K562 (cell line): Measurements from ENCODE around the gene CLEC2L.

Source experiments
- CBX5 ChIP-seq: IDR thresholded peaks from 2 replicates; pipeline ENCODE4 v1.6.1; 2014; ENCODE audit warnings: low read depth, borderline replicate concordance
- CBX8 ChIP-seq: fragments of 200-600 bp; sonication (generic); IDR thresholded peaks from 2 replicates; pipeline ENCODE4 v1.6.1; 2012; ENCODE audit warnings: borderline replicate concordance, mixed run types, low read depth, mild to moderate bottlenecking, moderate library complexity, mixed read lengths, low read length, control low read depth, inconsistent platforms; ENCODE audit not compliant: poor library complexity, severe bottlenecking; ENCODE audit errors: extremely low read depth
- CTCF ChIP-seq, 3 experiments: IDR thresholded peaks in 2 of 3; conservative IDR thresholded peaks in 1 of 3; 2 replicates each; pipeline ENCODE4 v1.5.1; 2011 to 2012; ENCODE audit warnings: low read length in 3 of 3, mild to moderate bottlenecking in 3 of 3, control low read depth in 2 of 3, improper control_type of control experiment in 1 of 3, inconsistent platforms in 1 of 3, low read depth in 1 of 3, mixed read lengths in 1 of 3, moderate library complexity in 1 of 3; ENCODE audit not compliant: insufficient read depth in 2 of 3
- JUN ChIP-seq, 2 experiments: sonication (generic) in 1 of 2; formaldehyde crosslinking in 1 of 2; IDR thresholded peaks; 2 replicates each; pipeline versions ENCODE4 v1.6.1 to v1.8.0; 2012 to 2022; ENCODE audit warnings: borderline replicate concordance in 2 of 2, mild to moderate bottlenecking in 2 of 2, improper control_type of control experiment in 1 of 2, low read depth in 1 of 2, low read length in 1 of 2, missing genetic modification reagents in 1 of 2
- MTA2 ChIP-seq: fragments of 450-650 bp; IDR thresholded peaks from 2 replicates; pipeline ENCODE4 v1.6.1; 2016; ENCODE audit warnings: low read depth
- POLR2AphosphoS5 ChIP-seq: IDR thresholded peaks from 2 replicates; pipeline ENCODE4 v1.6.1; 2011; ENCODE audit warnings: mild to moderate bottlenecking, low read depth, low read length, moderate library complexity; ENCODE audit not compliant: control insufficient read depth, insufficient read depth
- ZFPM2 ChIP-seq: fragments of 250-450 bp; sonication (Bioruptor Pico); IDR thresholded peaks from 2 replicates; pipeline ENCODE4 v1.5.1; 2022; ENCODE audit warnings: mild to moderate bottlenecking
- ZNF407 ChIP-seq: fragments of 450-650 bp; IDR thresholded peaks from 2 replicates; pipeline ENCODE4 v1.6.1; 2016; ENCODE audit warnings: low read depth
- TF ChIP-seq, protein P1 (sequence below): sonication (generic); formaldehyde crosslinking; IDR thresholded peaks from 2 replicates; pipeline ENCODE4 v1.8.1; 2023; ENCODE audit warnings: mild to moderate bottlenecking, missing genetic modification reagents, moderate library complexity

DNA sequence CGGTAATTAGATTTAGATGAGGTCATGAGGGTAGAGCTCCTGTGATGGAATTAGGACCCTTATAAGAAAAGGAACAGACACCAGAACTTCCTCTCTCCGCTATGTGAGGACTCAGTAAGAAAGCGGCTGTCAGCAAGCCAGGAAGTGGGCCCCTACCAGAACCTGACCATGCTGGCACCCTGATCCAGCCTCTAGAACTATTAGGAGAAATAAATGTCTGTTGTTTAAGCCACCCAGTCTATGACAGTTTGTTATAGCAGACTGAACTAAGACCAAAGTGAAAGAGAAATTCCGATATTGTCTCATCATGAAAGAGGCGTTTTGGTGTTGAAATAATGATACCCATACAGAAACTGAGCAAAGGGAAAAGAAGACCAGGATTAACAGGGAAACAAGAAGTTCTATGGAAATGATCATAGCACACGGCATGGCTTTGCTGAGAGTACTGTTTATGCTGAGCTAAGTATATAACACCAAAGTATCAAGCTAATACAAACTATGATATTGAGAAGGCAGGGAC, 9.2 kb downstream of the CLEC2L start:
- TF ChIP-seq CTCF (IDR thresholded peaks at IDR 0.05 in 2 of 3, conservative IDR thresholded peaks at IDR 0.05 in 1 of 3; ENCODE audit: insufficient read depth in 2 of 3, low read depth in 1 of 3, low read length in 3 of 3): no peak
- TF ChIP-seq JUN (IDR thresholded peaks at IDR 0.05; ENCODE audit: borderline replicate concordance, low read depth, low read length): no peak
- TF ChIP-seq JUN (CRISPR knock-in tag; IDR thresholded peaks at IDR 0.05; ENCODE audit: borderline replicate concordance): no peak
- no peak for TF ChIP-seq ZNF407
- no peak for TF ChIP-seq CBX5
- TF ChIP-seq POLR2AphosphoS5: no peak
- TF ChIP-seq MTA2: no peak
- TF ChIP-seq ZFPM2 (CRISPR knock-in tag): no peak
- TF ChIP-seq CBX8: no peak
- TF ChIP-seq, protein P1, sequence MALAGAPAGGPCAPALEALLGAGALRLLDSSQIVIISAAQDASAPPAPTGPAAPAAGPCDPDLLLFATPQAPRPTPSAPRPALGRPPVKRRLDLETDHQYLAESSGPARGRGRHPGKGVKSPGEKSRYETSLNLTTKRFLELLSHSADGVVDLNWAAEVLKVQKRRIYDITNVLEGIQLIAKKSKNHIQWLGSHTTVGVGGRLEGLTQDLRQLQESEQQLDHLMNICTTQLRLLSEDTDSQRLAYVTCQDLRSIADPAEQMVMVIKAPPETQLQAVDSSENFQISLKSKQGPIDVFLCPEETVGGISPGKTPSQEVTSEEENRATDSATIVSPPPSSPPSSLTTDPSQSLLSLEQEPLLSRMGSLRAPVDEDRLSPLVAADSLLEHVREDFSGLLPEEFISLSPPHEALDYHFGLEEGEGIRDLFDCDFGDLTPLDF (CRISPR knock-in tag): no peak
